ENCODE data around the gene CBX7. TPM values are rescaled to one million over a fixed set of nuclear protein-coding genes. Genes with fewer than 3 reads are reported as not detected.

The CBX7 gene
- total and polyA plus RNA-seq, 2 of the 8 experiments (the other 6 are each of a cell fraction or from before 2014, with no cell fraction given): 6.9 to 8.7 TPM

DNA sequence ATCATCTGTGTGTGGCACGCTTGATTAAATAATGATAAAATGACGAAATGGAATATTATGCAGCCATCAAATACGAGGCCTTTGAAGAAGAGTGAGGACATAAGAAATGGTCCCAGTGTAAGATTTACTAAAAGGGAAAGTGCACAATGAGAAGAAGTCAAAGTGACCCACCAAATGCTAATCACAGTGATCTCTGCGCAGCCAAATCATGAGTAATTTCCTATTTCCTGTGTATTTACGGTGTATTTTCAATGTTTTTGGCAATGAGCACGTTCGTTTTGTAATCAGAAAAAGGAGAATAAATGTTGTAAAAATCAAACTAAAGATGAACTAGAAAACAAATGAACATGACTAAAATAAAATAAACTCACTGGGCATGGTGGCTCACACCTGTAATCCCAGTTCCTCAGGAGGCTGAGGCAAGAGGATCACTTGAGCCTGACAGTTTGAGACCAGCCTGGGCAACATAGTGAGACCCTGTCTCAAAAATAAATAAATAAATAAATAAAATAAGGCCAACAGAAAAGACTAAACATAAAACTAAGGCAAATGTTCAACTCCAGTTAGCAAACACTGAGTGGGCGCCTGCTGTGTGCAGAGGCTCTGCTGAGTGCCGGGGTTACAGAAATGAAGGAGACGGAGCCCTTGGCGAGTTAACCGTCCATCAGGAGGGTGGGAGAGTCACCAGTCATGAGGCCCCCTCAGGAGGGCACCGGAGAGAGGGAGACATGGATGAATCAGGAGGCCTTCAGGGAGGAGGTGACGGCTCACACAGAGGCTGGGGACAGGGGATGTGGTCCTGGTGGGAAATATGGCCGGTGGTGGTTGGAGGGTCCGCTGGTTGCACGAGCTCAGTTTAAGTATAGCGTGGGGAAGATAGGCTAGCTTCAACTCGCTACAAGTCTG, 26.0 kb upstream of the CBX7 start:
- no peaks in the 10 kb centered on the region for H3K9me3 ChIP-seq (ENCODE audit: insufficient read depth in 2 of 2, low read depth in 1 of 2, low read length in 1 of 2)
- H4K91ac ChIP-seq (replicated peaks; ENCODE audit: insufficient read length, low read length): peak overlapping the region; percentile 86
- 92% methylated on average over 19 of the region's 19 CpGs; no CpG with 5 or more reads in 1 of the 2 experiments for WGBS, 2 experiments (ENCODE audit: extremely low coverage in 1 of 2, insufficient coverage in 1 of 2, insufficient read length in 1 of 2, insufficient replicate concordance in 2 of 2, low coverage in 1 of 2, low lambda C conversion rate in 2 of 2, missing lambda C conversion rate in 1 of 2)
- no peaks in the 10 kb centered on the region for H3K79me1 ChIP-seq (ENCODE audit: low read depth, low read length)
- no peak overlapping the region for H2BK15ac ChIP-seq (ENCODE audit: low read length)
- FAIRE-seq: no peak
- H3K27me3 ChIP-seq (replicated peaks in 1 of 4; ENCODE audit: control insufficient read depth in 3 of 4, extremely low read depth in 1 of 4, insufficient read depth in 3 of 4, low read length in 3 of 4): no peaks in the 10 kb centered on the region
- DNase-seq (ENCODE audit: low read depth in 1 of 2, low spot score in 2 of 2): no peak
- no peak overlapping the region for H3K14ac ChIP-seq (ENCODE audit: insufficient read length)
- H3K23ac ChIP-seq (ENCODE audit: insufficient read length): no peak overlapping the region
- no peak overlapping the region for H2AFZ ChIP-seq (ENCODE audit: low read length)
- H3K4me2 ChIP-seq (ENCODE audit: insufficient read depth in 1 of 2, low read depth in 2 of 2, low read length in 2 of 2): no peak overlapping the region
- no peaks in the 10 kb centered on the region; the same call in 1 of the 2 replicates for H3K23me2 ChIP-seq (ENCODE audit: low read depth, low read length)
- H3K36me3 ChIP-seq (ENCODE audit: control insufficient read depth in 2 of 4, insufficient read depth in 4 of 4, low read length in 3 of 4): no peaks in the 10 kb centered on the region
- H3K4me3 ChIP-seq (ENCODE audit: extremely low read depth in 1 of 4, insufficient read depth in 2 of 4, low read depth in 3 of 4, low read length in 4 of 4): no peak overlapping the region
- no peaks in the 10 kb centered on the region for H3K79me2 ChIP-seq (ENCODE audit: control insufficient read depth in 1 of 2, insufficient read depth in 2 of 2, low read length in 2 of 2)
- H3K4ac ChIP-seq (replicated peaks; ENCODE audit: insufficient read length, low read depth, low read length): peak overlapping the region; percentile 17
- ChIA-PET CTCF (ENCODE audit: partially characterized antibody) (interaction anchor here (0.9 to 6.0 kb wide), 11 partner anchors 7 to 139 kb away, joined by 3 to 48 read pairs (median 4); no protein-coding TSS in a partner anchor), POLR2A (ENCODE audit: partially characterized antibody) (interaction anchor here (0.6 to 11.8 kb wide), 12 partner anchors 9 to 353 kb away, joined by 3 to 313 read pairs (median 4); partner anchors contain the start of gene RPL3)
- peak overlapping the region; percentile 100; the same call in 1 of the 2 replicates for H2BK5ac ChIP-seq (ENCODE audit: low read depth, low read length)
- H4K20me1 ChIP-seq (replicated peaks in 1 of 2; ENCODE audit: control insufficient read depth in 1 of 2, insufficient read depth in 2 of 2, low read length in 2 of 2): no peaks in the 10 kb centered on the region
- H2BK12ac ChIP-seq (ENCODE audit: low read depth, low read length): peak overlapping the region; percentile 100
- H3K27ac ChIP-seq (ENCODE audit: low read depth, low read length): no peak overlapping the region
- peak overlapping the region; percentile 44 for H2BK120ac ChIP-seq (replicated peaks; ENCODE audit: low read depth, low read length)
- no peak overlapping the region; the same call in 1 of the 2 replicates for H4K8ac ChIP-seq (ENCODE audit: extremely low read depth, insufficient read depth, low read length)
- H3K4me1 ChIP-seq (replicated peaks in 1 of 4; ENCODE audit: control insufficient read depth in 3 of 4, insufficient read depth in 4 of 4, low read length in 3 of 4): peaks cover 19 to 49% (median 44%) of the 10 kb centered on the region in 4 experiments
- H3K56ac ChIP-seq (replicated peaks; ENCODE audit: insufficient read length, low read depth, low read length): no peak overlapping the region
- H4K5ac ChIP-seq (ENCODE audit: insufficient read length, low read depth, low read length): peak overlapping the region; percentile 9
- peak overlapping the region; percentile 100; the same call in 1 of the 2 replicates for H2BK20ac ChIP-seq (ENCODE audit: low read length)
- H3K18ac ChIP-seq (ENCODE audit: extremely low read depth, low read length): peak overlapping the region; percentile 76
- peak overlapping the region; percentile 99; the same call in 1 of the 2 replicates for H2AK5ac ChIP-seq (ENCODE audit: low read depth, low read length)
- H3K9ac ChIP-seq (replicated peaks in 1 of 4; ENCODE audit: extremely low read depth in 1 of 4, low read depth in 3 of 4, low read length in 3 of 4): no peak overlapping the region
- TF ChIP-seq JUN (IDR thresholded peaks at IDR 0.05; ENCODE audit: low read depth, low read length) (no peak), KDM5A (IDR thresholded peaks at IDR 0.05; ENCODE audit: low read length) (no peak), SP4 (IDR thresholded peaks at IDR 0.05; ENCODE audit: low read length) (no peak), NANOG (IDR thresholded peaks at IDR 0.05; ENCODE audit: insufficient read depth, low read depth, low read length, poor library complexity, severe bottlenecking) (no peak), BACH1 (IDR thresholded peaks at IDR 0.05; ENCODE audit: low read length) (no peak), FOSL1 (IDR thresholded peaks at IDR 0.05; ENCODE audit: insufficient read depth, low read depth, low read length) (no peak), ASH2L (IDR thresholded peaks at IDR 0.05; ENCODE audit: low read length) (no peak), KDM4A (IDR thresholded peaks at IDR 0.05; ENCODE audit: low read depth, low read length, severe bottlenecking) (no peak), KDM1A (IDR thresholded peaks at IDR 0.05; ENCODE audit: borderline replicate concordance, low read length) (no peak), SRF (IDR thresholded peaks at IDR 0.05; ENCODE audit: low read depth, low read length) (no peak), BRCA1 (IDR thresholded peaks at IDR 0.05; ENCODE audit: low read depth, low read length) (no peak), EZH2 (IDR thresholded peaks at IDR 0.05; ENCODE audit: low read depth, low read length, severe bottlenecking) (no peak)
